GM19099 (cell line): ENCODE measurements around the gene HOXB2.
A peak's percentile ranks its signal among the peaks of the same experiment; 100 is the strongest.

Experiments used
- POLR2A ChIP-seq: IDR thresholded peaks from 3 replicates; pipeline ENCODE4 v1.6.1; 2011; ENCODE audit warnings: low read depth; ENCODE audit not compliant: insufficient read length; ENCODE audit errors: extremely low read depth

Gene HOXB2

DNA sequence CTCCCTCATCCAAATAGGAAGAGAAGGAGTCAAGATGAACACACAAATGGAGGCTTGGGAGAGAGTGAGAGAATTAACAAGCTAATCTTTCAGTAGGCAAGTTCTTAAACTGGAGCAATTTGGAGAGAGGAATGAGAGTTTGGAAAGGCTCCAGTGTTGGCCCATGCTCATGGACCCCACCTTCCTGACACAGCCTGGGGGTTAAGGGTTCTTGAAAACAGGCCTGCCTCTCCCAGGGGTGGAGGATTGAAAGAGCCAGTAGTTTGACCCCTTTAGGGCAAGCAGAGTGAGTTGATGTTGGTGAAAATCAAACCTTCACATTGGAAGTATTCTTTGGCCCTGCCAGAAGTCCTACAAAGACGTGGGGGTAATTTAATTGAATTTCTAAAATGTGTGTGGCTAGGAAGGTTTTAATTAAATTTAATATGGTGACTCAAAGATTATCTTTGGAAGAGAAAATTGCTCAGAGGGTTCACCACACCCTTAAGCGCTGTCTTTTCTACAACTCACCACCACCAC lies 39.4 kb upstream of the HOXB2 start:
- TF ChIP-seq POLR2A: no peak

DNA sequence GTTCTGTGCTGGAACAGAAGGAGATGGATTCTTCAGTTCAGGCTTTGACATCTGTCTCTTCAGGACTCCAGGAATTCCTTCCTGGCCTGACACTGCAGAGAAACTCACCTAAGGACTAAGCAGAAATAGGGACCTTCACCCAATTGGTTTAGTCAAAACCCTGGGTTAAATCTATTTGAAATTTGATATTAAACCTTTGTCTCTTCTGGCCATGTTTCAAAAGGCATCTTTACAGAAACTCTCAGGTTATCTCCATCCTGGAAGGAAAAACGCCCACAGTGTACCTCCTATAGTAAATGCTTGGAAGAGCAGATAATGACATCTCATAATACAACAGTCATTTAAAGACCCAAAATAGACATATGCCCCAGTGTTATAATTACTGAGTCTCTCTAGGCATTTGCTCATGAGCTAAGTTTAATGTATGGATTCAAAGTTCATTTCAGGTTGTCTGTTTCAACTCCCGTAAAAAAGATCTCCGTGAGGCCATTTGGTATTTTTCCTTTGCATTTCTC lies 38.9 kb upstream of the HOXB2 start:
- TF ChIP-seq POLR2A: no peak

DNA sequence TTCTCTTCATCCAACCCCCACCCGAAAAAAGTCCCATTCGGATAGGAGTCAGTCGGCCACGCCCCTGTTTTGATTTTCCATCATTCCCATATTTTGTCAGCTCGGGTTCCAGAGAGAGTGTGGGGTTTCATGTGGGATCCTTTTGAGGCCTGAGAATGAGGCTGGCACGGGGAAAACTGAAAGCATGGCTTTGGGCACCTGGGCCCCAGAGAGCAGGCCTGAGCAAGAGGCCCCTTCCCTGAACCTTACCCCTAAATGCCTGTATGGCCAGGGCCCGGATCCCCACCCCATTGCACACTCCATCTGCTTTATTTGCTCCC lies 37.8 kb upstream of the HOXB2 start:
- TF ChIP-seq POLR2A: no peak

DNA sequence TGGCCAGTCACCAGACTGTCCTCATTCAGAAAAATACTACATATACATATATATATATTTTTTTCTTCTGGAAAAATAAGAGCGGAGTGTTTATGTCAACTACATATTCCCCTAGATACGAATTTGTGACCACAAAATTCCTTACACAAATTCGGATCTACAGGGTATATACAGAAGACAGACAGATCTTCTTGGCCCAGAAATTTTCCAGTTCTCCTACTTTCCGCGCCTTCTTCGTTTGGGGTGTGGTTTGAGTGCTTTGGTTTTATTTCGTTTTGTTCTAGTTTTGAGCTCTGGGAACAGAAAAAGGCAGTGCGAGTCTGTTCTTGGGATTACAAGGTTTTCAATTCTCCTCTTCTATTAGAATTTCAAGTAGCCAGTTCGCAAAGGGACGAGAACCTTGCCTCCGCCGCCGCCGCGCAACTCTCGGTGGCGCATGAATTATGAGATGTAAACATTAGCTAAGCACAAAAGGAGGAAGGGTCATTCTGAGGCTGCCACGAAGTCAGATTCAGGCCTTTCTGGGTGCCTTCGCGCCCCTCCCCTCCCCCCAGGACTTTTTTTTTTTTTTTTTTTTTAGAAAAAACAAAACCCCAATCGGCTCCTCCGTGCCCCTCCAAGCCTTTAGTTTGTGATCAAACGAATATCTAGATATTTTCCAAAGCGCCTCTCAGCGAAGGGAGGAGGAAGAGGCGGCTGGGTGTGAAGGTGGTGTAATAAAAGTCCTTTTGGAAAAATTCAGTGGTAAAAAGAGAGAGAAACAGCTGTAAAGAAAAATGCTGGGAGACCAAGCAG lies 35.0 kb upstream of the HOXB2 start:
- no peak for TF ChIP-seq POLR2A

DNA sequence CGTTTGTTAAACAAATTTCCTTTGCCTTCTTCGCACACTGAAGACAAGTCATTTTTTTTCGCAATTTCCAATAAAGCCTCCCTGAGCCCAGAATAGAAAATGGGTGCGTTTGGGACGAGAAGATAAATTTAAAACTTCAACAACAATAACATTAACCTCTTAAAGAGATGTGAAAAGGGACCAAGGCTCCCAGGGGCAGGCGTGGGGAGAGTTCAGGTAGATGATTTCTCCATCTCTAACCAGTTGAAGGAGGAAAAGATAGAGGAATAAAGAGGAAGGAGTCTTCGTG lies 34.5 kb upstream of the HOXB2 start:
- no peak for TF ChIP-seq POLR2A

DNA sequence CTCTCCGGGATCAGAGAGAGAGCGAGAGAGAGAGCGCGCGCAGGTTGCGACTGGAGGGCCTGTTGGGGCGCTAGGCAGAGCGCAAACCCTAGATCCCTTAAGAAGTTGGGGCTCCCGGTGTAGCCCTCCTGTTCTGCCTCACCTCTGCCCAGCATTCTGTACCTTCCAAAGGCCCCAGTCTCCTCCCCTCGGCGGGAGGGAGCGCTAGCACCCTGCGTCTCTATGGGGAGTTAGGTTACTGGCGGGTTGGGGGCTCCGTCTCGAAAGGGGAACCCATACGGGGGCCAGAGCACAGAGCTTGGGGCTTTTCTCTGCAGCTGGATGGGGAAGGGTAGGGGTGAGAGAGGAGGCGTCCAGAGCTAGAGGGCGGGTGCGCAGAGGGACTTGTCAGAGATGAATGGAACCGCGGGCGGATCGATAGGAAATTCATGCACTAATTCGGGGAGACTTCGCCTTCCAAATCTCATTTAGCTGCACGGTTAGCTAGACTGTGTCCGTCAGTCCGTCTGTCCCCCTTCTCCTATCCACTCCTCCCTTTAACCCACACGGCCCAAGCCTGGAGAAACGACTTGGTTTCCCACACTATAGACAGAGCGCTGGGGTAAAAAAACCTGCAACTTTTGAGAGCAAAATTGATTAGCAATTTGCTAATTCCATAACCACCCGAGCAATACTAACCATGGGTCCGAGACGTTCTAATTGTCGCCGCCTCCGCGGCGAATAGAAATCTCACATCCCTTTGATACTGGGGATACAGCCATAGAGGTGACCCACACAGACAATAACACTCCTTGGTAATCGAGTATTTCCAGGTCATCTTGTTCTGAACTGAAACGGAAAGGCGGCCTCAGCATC lies 33.9 kb upstream of the HOXB2 start:
- no peak for TF ChIP-seq POLR2A

DNA sequence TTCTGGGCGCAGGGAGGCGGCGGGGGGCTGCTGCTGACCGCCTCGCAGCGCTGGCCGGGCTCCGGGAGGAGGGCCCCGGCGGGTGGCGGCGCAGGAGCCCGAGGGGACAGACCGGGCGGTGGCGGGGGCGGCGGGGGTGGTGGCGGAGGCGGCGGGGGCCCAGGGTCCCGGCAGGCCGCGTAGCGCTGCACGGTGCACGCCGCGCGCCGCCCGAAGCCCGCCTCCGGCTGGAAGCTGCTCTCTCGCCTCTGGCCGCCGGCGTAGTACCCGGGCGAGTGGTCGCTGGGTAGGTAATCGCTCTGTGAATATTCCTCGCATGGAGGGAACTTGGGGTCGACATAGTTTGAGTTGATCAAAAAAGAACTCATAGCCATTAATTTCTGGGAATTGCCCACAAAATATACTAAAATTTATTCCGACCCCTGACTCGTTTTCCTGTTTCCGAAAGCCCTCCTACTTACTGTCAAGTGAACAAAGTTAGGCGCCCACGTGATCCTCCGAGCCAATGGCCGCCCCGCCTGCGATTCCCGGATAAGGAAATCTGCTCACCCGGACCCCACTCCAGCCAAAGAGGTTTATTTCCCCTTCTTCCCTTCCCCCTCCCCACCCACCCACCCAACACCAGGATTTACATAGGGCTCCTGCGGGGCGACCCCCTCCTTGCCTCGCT lies 33.2 kb upstream of the HOXB2 start, which contains the start of gene HOXB4:
Gene HOXB4, minus strand, starts transcription at position 405 of the 670 bp plus-strand sequence. Its CDS starts 31 bp downstream, at position 374.
- peak; percentile 45 for TF ChIP-seq POLR2A

DNA sequence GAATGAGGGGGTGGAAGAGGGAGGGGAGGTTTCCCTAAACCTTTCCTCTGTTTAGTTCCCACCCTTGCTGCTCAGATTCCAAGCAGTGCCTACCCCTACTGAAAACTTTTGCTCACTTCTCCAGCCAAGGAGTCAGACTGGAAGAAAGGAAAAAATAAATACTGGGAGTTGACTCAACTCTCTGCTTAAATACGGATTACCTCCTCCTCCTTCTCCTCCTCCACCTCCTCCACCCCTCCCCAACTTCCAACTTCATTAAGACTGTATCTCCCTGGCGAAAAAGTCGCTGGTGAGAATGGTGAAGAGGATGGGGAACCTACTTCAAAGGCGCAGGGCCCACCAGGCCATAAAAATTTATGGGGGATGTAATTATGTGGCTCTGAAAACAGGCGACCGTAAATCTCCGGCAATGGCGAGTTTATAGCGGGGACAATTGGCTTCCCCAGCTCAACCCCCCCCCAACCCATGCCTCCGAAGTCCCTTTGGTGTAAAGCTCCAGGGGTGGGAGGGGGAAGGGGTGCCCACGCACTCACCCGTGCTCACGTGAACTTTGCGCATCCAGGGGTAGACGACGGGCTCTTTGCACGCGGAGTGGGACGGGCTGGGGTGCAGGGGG lies 32.5 kb upstream of the HOXB2 start:
- no peak for TF ChIP-seq POLR2A

DNA sequence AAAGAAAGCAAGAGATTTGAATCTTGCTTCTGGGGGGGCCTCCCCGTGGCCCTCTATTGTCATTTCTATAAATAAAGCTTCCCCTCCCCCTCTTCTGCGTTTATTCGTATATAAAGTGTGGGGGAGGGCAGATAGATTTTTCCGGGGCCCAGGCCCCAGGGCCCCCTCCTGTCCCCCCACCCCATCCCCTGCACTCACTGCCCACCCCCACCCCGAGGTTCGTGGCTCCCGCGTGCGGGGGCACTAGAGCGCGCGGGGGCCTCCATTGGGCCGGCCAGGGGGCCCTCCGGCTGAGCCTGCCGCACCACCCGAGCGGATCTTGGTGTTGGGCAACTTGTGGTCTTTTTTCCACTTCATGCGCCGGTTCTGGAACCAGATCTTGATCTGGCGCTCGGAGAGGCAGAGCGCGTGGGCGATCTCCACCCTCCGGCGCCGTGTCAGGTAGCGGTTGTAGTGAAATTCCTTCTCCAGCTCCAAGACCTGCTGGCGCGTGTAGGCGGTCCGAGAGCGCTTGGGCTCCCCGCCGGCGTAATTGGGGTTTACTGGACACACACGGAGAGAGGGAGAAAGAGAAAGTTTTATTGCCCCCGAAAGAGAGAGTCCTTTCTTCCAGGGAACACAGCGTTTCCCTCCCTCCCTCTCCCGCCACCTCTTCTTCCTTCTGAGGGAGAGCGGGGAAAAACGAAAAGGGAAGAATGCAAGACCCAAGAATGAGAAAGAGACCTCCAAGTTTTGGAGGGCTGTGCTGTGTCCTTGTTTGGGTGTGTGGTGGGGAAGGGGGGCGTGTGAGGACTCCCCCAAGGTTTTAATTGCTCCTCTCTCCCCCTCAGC lies 31.8 kb upstream of the HOXB2 start:
- TF ChIP-seq POLR2A: no peak

DNA sequence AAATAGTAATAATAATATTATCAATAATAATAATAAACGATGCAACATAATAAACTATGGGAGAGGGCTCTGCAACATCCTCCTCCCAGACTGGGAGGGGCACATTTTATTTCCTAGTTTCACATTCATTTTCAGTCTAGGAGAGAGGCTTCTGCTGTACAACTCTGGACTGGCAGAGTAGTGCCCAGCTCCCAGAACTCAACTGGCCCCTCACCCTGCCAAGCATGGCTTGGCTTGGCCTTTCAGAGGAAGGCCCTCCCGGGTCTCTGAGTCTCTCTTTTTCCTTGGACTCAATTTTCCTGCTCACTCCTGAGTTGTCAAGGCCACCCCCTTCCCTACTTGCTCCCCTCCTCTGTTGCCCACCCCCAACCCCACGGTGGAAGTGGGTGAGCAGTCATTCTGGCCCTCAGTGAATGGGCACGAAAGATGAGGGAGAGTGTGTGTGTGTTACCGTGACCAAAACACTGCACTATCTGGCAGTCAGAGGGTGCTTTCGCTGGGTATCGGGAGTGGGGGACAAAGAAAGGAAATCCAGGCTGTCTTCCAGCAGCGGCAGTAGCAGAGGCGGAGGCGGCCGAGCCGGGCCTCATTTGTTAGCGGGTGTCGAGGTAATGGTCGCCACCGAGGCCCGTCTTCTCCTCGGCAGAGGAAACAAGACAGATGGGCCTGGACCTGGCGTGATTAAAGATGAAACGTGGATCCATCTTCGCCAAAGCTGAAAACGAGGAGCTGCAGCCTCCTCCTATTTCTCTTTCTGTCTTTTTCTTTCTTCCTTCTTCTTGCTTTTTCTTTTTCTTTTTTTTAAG lies 31.0 kb upstream of the HOXB2 start:
- no peak for TF ChIP-seq POLR2A

DNA sequence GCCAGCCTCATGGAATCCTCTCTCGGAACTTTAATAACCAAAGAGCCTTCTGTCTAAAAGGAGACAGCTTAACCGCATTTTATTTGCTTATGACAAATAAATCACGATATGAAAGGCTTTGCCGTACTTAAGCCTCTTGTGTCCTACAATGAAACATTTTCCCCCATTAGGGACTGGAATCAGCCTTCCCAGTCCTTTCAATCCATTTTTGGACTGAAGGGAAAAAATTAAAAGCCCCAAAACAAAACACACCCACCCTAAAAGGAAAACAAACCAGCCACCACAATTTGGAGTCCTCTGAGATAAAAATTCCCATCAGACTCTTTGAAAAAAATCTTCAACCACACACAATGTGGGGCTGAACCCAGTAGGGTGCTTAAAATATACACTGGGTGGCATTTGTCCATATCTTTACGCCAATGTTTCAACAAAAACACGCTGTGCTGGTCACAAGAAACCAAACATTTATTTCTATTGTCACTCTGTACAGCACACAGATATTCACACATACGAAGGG lies 30.2 kb upstream of the HOXB2 start:
- TF ChIP-seq POLR2A: no peak

DNA sequence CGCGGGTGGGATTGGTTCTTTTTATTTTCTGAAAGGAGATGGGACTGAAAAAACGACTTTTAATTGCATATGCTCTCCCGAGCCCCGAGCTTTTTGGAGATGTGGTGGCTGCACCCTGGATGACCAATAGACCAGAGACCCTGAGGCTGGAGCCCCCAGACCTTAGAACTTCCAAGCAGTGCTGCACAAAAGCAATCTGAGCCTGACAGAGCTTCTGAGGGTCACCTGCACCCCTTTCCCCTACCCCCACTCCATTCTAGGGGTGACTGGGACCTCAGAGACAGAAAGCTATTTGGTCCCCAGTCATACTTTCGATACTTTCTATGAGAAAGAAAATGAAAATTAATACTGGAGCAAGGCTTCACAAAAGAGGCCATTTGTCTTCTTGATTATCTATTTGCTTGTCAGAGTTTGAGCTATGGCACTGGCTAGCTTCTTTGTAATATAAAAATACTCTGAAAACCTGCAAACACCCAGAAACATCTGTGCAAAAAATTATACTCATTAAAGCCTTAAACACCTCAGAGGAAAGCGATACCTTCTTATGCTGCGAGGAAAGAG lies 29.7 kb upstream of the HOXB2 start:
- TF ChIP-seq POLR2A: no peak
